T-helper 17 cell (primary cell): ENCODE data around the gene ICAM2. TPM values are rescaled to one million over a fixed set of nuclear protein-coding genes. Genes with fewer than 3 reads are reported as not detected.
"Not testable (repeated sequence)": the region's sequence is repeated elsewhere in the genome, so short reads cannot be mapped to it uniquely, and the experiment has no call there.

Experiments used
- ATAC-seq: fragments of 150-1000 bp; cut with Tn5 transposase; 2 replicates; pipeline ENCODE4 v1.10.0; 2021; ENCODE audit warnings: mild to moderate bottlenecking, moderate library complexity
- DNase-seq, 3 donors: peaks; one replicate each; pipeline versions ENCODE4 v3.0.0 to v3.0.0-alpha.2; 2020 to 2021
- H3K9me3 ChIP-seq: one replicate; pipeline ENCODE4 v1.7.0; 2013; ENCODE audit warnings: low read length, mild to moderate bottlenecking; ENCODE audit not compliant: control insufficient read depth, poor library complexity, severe bottlenecking
- H3K27ac Mint-ChIP-seq: one replicate; pipeline ENCODE4 v1.8.0; 2022; ENCODE audit warnings: mild to moderate bottlenecking, moderate library complexity, mixed read lengths
- H3K27me3 Mint-ChIP-seq: one replicate; pipeline ENCODE4 v1.8.0; 2022; ENCODE audit warnings: mixed read lengths
- H3K36me3 Mint-ChIP-seq: one replicate; pipeline ENCODE4 v1.8.0; 2022; ENCODE audit warnings: low read depth, mixed read lengths
- H3K4me1 Mint-ChIP-seq: one replicate; pipeline ENCODE4 v1.8.0; 2022; ENCODE audit warnings: mild to moderate bottlenecking, mixed read lengths
- H3K4me3 Mint-ChIP-seq: one replicate; pipeline ENCODE4 v1.8.0; 2022; ENCODE audit warnings: mild to moderate bottlenecking, moderate library complexity, mixed read lengths
- total RNA-seq, 4 donors: library from RNA in 2 of 4; stranded (reverse) in 2 of 4; gene quantifications; one replicate each; pipeline ENCODE4 v1.2.3 and lab custom pipeline; 2022 to 2026

The ICAM2 gene
- total RNA-seq, 2 donors from 2014 or later, result 113 to 115 TPM

GRCh38 chr17:63993368-63993985 is 27.0 kb downstream of the ICAM2 start:
- Mint-ChIP-seq H3K36me3 (peaks cover 2% of the 10 kb centered on the region), H3K4me1 (peaks cover 66% of the 10 kb centered on the region), H3K4me3 (peak overlapping the region; percentile 78), H3K27ac (peak overlapping the region; percentile 85), H3K27me3 (no peaks in the 10 kb centered on the region)
- DNase-seq (peak in 1 of 3 donors; percentile 28), ATAC-seq (peak; percentile 59)
- no peaks in the 10 kb centered on the region for H3K9me3 ChIP-seq

DNA sequence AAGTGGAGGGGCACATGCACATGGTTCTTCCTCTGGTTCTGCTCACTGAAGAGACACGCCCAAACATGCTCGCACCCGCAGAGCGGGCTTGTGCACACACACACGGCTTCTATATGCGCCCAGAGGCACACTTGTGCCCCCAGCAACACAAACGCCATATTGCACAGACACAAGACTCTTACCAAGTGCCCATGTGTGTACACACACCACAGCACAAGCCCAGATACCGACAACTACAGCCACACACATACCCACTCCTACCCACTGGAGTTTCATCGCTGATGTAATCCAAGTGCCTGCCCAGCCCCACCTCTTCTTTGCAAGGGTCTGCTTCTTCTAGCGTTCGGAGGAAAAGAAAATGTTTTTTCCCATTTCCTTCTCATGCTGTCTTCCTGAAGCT is 28.8 kb downstream of the ICAM2 start:
- ATAC-seq (no peak), DNase-seq (no peak)
- H3K4me1 Mint-ChIP-seq, result peaks cover 55% of the 10 kb centered on the region
- H3K27ac Mint-ChIP-seq, result peak overlapping the region; percentile 60
- H3K36me3 Mint-ChIP-seq, result no peaks in the 10 kb centered on the region
- no peaks in the 10 kb centered on the region for H3K27me3 Mint-ChIP-seq
- H3K9me3 ChIP-seq, result no peaks in the 10 kb centered on the region
- H3K4me3 Mint-ChIP-seq, result no peak overlapping the region

GRCh38 chr17:63989622-63990345 is 30.6 kb downstream of the ICAM2 start:
- no peaks in the 10 kb centered on the region for H3K36me3 Mint-ChIP-seq
- H3K4me3 Mint-ChIP-seq, result peak overlapping the region; percentile 45
- ATAC-seq (no peak), DNase-seq (no peak)
- H3K27ac Mint-ChIP-seq, result peak overlapping the region; percentile 60
- H3K4me1 Mint-ChIP-seq, result peaks cover 62% of the 10 kb centered on the region
- H3K9me3 ChIP-seq, result no peaks in the 10 kb centered on the region
- H3K27me3 Mint-ChIP-seq, result no peaks in the 10 kb centered on the region

DNA sequence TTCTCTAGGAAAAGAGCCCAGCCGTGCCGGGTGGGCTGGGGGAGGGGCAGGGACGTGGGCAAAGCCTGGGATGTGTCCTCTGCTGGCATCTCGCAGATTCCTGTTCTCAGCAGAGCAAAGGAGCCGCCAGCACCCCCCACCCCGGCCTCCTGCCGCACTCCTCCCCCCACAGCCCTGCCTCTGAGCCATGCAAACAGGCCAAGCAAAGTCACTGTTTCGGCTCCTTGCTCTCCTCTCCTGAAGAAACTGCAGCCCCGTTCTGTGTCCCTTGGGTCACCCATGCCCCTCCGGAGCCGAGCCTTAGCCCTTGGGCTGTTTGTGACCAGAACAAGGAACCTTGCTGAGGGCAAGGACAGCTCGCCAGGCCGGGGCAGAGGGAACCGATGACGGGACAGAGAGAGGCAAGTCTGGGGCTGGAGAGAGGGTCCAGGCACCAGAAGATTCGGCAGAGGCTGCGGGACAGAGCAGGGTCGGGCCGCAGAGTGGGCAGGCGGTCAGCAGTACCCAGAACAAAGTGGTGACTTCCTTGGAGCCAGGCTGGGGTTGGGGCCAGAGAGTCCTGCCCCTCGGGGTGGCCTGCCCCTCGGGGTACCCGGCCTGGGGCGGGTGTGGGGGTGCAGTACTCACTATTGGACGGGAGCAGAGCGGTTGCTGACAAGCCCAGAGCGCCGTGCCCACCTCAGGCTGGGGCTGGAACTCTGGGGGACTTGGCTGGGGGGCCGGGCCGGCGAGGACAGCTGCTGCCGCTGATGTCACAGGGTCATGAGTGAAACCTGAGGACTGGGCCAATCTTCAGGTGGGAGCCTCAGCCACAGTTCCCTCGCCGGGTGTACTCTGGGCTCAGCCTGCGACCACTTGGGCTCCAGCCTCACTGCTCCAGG is 31.5 kb downstream of the ICAM2 start:
- H3K27ac Mint-ChIP-seq, result no peak overlapping the region
- H3K9me3 ChIP-seq, result no peaks in the 10 kb centered on the region
- DNase-seq (no peak), ATAC-seq (no peak)
- H3K4me1 Mint-ChIP-seq, result peaks cover 58% of the 10 kb centered on the region
- no peak overlapping the region for H3K4me3 Mint-ChIP-seq
- H3K36me3 Mint-ChIP-seq, result no peaks in the 10 kb centered on the region
- no peaks in the 10 kb centered on the region for H3K27me3 Mint-ChIP-seq

DNA sequence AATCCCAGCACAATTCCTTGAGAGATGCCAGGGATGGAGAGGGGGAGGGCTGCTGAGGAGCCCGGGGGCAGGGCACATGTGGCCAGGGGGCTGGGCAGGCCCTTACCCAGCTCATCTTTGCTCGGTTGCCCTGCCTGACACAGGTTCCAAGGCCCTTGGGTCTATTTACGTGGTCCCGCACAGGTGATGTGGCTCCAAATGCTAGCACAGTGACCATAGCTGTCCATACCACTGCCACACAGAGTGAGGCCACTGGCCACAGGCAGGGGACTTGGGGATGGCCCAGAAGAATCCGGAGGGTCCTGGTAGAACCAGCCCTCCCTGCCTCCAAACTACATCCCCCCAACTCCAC is 32.3 kb downstream of the ICAM2 start:
- Mint-ChIP-seq H3K4me1 (peaks cover 52% of the 10 kb centered on the region), H3K4me3 (no peak overlapping the region), H3K36me3 (no peaks in the 10 kb centered on the region), H3K27me3 (no peaks in the 10 kb centered on the region), H3K27ac (no peak overlapping the region)
- ATAC-seq (no peak), DNase-seq (no peak)
- H3K9me3 ChIP-seq, result no peaks in the 10 kb centered on the region

- DNase-seq (no peak), ATAC-seq (no peak)
- H3K36me3 Mint-ChIP-seq, result no peaks in the 10 kb centered on the region
- no peak overlapping the region for H3K4me3 Mint-ChIP-seq
- H3K9me3 ChIP-seq, result no peaks in the 10 kb centered on the region
- H3K4me1 Mint-ChIP-seq, result peaks cover 48% of the 10 kb centered on the region
- H3K27me3 Mint-ChIP-seq, result no peaks in the 10 kb centered on the region
- H3K27ac Mint-ChIP-seq, result no peak overlapping the region
Observed at GRCh38 chr17:63987221-63988126, 33.0 kb downstream of the ICAM2 start.

DNA sequence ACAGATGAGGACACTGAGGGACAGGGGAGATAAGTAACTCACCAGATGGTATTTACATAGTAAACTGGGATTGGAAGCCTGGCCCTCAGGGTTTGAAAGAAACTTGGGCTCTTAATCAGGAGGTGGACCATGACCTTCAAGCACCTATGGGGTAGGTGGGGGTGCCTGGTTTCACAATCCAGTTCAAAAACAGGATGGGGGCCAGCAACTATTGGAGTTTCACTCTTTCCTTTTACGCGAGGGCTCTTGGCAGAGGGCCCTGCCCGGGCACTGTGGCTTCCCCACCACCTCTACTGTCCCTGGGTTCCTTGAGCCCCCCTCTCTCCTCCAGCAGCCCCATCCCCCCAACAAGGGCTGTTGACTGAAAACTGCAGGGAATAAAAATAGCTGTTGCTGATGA is 33.6 kb downstream of the ICAM2 start:
- H3K9me3 ChIP-seq, result no peaks in the 10 kb centered on the region
- Mint-ChIP-seq H3K4me1 (peaks cover 41% of the 10 kb centered on the region), H3K36me3 (no peaks in the 10 kb centered on the region), H3K4me3 (no peak overlapping the region), H3K27me3 (no peaks in the 10 kb centered on the region), H3K27ac (no peak overlapping the region)
- ATAC-seq (no peak), DNase-seq (no peak)

DNA sequence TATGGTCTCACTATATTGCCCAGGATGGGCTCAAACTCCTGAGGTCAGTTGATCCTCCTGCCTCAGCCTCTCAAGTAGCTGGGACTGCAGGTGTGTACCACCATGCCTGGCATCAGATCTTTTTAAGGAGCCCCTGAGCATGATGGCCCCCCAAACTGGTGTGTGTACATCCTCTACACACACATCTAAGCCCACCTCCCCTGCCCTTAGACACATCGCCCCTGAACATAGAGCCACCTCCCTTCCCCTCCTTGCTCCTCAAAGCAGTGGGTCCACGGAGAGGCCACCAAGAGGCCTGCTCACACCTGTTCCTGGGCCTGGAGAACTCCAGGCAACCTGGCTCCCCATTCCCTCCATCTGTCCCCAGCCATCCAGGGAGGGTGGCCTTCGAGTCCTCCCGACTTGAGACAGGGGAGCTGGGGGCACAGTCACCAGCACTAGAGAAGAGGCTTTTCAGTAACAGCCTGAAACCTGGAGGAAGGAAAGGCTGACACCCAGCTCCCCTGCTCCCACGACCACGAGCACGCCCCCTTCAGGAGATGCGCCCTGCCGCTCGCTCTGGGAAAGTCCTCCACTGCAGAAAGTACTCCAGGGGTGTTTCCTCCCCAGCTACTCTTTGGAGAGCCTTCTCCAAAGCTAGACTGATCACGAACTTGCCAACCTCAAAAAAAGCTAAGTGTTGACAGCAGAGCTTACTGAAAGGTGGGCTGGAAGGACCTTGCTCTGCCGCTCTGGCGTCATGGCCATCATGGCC is 34.9 kb downstream of the ICAM2 start:
- peaks cover 31% of the 10 kb centered on the region for H3K4me1 Mint-ChIP-seq
- H3K9me3 ChIP-seq, result no peaks in the 10 kb centered on the region
- peak overlapping the region; percentile 37 for H3K4me3 Mint-ChIP-seq
- H3K27ac Mint-ChIP-seq, result peak overlapping the region; percentile 71
- no peak for ATAC-seq
- H3K36me3 Mint-ChIP-seq, result no peaks in the 10 kb centered on the region
- H3K27me3 Mint-ChIP-seq, result no peaks in the 10 kb centered on the region
- no peak for DNase-seq

GRCh38 chr17:63984651-63985386 is 35.6 kb downstream of the ICAM2 start:
- no peaks in the 10 kb centered on the region for H3K9me3 ChIP-seq
- Mint-ChIP-seq H3K4me3 (peak overlapping the region; percentile 37), H3K27me3 (no peaks in the 10 kb centered on the region), H3K4me1 (peaks cover 24% of the 10 kb centered on the region), H3K27ac (peak overlapping the region; percentile 71), H3K36me3 (no peaks in the 10 kb centered on the region)
- DNase-seq (peak in 2 of 3 donors; percentile 34 to 58), ATAC-seq (peak; percentile 96)

DNA sequence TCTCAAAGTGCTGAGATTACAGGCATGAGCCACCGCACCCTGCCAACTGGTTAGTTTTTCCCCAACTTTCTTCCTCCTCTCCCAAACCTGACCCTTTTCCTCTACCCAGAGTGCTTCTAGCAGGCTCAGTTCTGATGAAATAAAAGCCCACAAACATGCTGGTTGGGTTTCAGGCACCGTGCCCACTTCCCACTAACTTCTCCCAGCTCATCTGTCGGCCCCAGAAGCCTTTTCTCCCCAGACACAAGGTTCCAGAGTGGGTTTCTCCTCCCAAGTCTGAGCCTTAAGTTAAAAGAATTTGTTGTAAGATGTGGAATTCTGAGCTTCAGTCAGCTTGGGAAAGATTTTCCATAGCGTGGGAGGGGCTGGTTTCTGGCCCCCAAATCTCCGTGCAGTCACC is 36.2 kb downstream of the ICAM2 start:
- Mint-ChIP-seq H3K4me3 (peak overlapping the region; percentile 15), H3K36me3 (no peaks in the 10 kb centered on the region), H3K4me1 (peaks cover 21% of the 10 kb centered on the region), H3K27ac (peak overlapping the region; percentile 71), H3K27me3 (no peaks in the 10 kb centered on the region)
- ATAC-seq (no peak), DNase-seq (no peak)
- H3K9me3 ChIP-seq, result no peaks in the 10 kb centered on the region

DNA sequence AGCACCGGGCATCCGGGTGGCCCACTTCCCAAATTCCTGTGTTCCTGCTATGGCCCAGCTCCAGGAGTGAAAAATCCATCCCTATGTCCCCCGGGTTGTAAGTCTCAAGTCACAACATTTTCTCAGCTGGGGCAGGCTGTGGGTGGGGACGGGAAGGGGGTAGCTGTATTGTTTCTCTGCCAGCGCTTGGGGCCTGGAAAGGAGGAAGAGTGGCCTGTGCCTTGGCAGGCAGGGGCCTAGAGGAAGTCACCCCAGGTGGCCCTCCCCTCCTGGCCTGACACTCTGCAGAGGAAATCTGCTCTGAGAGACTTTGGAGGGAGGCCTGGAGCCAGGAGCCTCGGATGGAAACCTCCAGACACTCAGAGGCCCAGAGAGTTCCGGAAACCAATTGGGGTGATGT is 37.1 kb downstream of the ICAM2 start:
- no peaks in the 10 kb centered on the region for H3K27me3 Mint-ChIP-seq
- peaks cover 21% of the 10 kb centered on the region for H3K4me1 Mint-ChIP-seq
- ATAC-seq (no peak), DNase-seq (no peak)
- no peak overlapping the region for H3K27ac Mint-ChIP-seq
- H3K36me3 Mint-ChIP-seq, result no peaks in the 10 kb centered on the region
- H3K4me3 Mint-ChIP-seq, result no peak overlapping the region
- H3K9me3 ChIP-seq, result no peaks in the 10 kb centered on the region

GRCh38 chr17:63982641-63983040 is 37.8 kb downstream of the ICAM2 start:
- peaks cover 20% of the 10 kb centered on the region for H3K4me1 Mint-ChIP-seq
- H3K4me3 Mint-ChIP-seq, H3K9me3 ChIP-seq, DNase-seq, H3K27me3 Mint-ChIP-seq, H3K27ac Mint-ChIP-seq, H3K36me3 Mint-ChIP-seq, ATAC-seq: not testable (repeated sequence)
